ENCODE data around the gene NEK11.

Gene NEK11

GRCh38 chr3:131047582-131047981, 20.9 kb downstream of the NEK11 start:
- DNase-seq, result no peak

GRCh38 chr3:131048030-131048429, 21.4 kb downstream of the NEK11 start:
- DNase-seq, result no peak

GRCh38 chr3:131050001-131050400, 23.3 kb downstream of the NEK11 start:
- no peak for DNase-seq

GRCh38 chr3:131053043-131053859, 26.6 kb downstream of the NEK11 start:
- peak in 1 of 2 donors; percentile 38 for DNase-seq

- no peak for DNase-seq
Observed at GRCh38 chr3:131067983-131068382, 41.3 kb downstream of the NEK11 start.

GRCh38 chr3:131072099-131072559, 45.5 kb downstream of the NEK11 start:
- no peak for DNase-seq

GRCh38 chr3:131072845-131073244, 46.2 kb downstream of the NEK11 start:
- DNase-seq, result no peak

GRCh38 chr3:131075632-131076328, 49.1 kb downstream of the NEK11 start:
- DNase-seq, result no peak

GRCh38 chr3:131077904-131078303, 51.2 kb downstream of the NEK11 start:
- no peak for DNase-seq

GRCh38 chr3:131079086-131079485, 52.4 kb downstream of the NEK11 start:
- DNase-seq, result no peak

GRCh38 chr3:131081224-131081623, 54.5 kb downstream of the NEK11 start:
- no peak for DNase-seq

- DNase-seq, result no peak
Observed at GRCh38 chr3:131082246-131082645, 55.6 kb downstream of the NEK11 start.

GRCh38 chr3:131082871-131083863, 56.5 kb downstream of the NEK11 start:
- peak; percentile 89 to 92 for DNase-seq

- DNase-seq, result no peak
Observed at GRCh38 chr3:131091768-131092167, 65.1 kb downstream of the NEK11 start.

GRCh38 chr3:131107637-131108433, 81.2 kb downstream of the NEK11 start:
- no peak for DNase-seq

GRCh38 chr3:131109156-131109555, 82.5 kb downstream of the NEK11 start:
- no peak for DNase-seq

- no peak for DNase-seq
Observed at GRCh38 chr3:131110087-131110486, 83.4 kb downstream of the NEK11 start.

GRCh38 chr3:131114256-131114655, 87.6 kb downstream of the NEK11 start:
- DNase-seq, result no peak

- no peak for DNase-seq
Observed at GRCh38 chr3:131125684-131126083, 99.0 kb downstream of the NEK11 start.

GRCh38 chr3:131140891-131141290, 114.2 kb downstream of the NEK11 start:
- DNase-seq, result no peak

GRCh38 chr3:131141770-131142169, 115.1 kb downstream of the NEK11 start:
- DNase-seq, result no peak

GRCh38 chr3:131142580-131142979, 115.9 kb downstream of the NEK11 start:
- DNase-seq, result no peak

Data from hippocampal formation (tissue), 2 donors.